ENCODE data around the gene HNMT.

Gene HNMT

GRCh38 chr2:137964859-137965459 lies 686 bp downstream of the HNMT start:
- TF ChIP-seq POLR2AphosphoS5 (IDR thresholded peaks at IDR 0.05; ENCODE audit: low read depth, low read length): no peak
- TF ChIP-seq REST (IDR thresholded peaks at IDR 0.05; ENCODE audit: insufficient read depth in 1 of 2, low read depth in 2 of 2, low read length in 2 of 2): no peak
- no peak for TF ChIP-seq SIN3A (IDR thresholded peaks at IDR 0.05; ENCODE audit: borderline replicate concordance, insufficient read depth, low read length)
- no peak for TF ChIP-seq FOXP2 (optimal IDR thresholded peaks at IDR 0.05; ENCODE audit: borderline replicate concordance, extremely low read depth, extremely low read length, insufficient read depth)
- TF ChIP-seq TAF1 (IDR thresholded peaks at IDR 0.05; ENCODE audit: borderline replicate concordance, insufficient read depth, low read length): no peak

GRCh38 chr2:137966043-137966442 lies 1.8 kb downstream of the HNMT start:
- TF ChIP-seq REST (IDR thresholded peaks at IDR 0.05; ENCODE audit: insufficient read depth in 1 of 2, low read depth in 2 of 2, low read length in 2 of 2) (no peak), SIN3A (IDR thresholded peaks at IDR 0.05; ENCODE audit: borderline replicate concordance, insufficient read depth, low read length) (no peak), POLR2AphosphoS5 (IDR thresholded peaks at IDR 0.05; ENCODE audit: low read depth, low read length) (no peak), TAF1 (IDR thresholded peaks at IDR 0.05; ENCODE audit: borderline replicate concordance, insufficient read depth, low read length) (no peak), FOXP2 (optimal IDR thresholded peaks at IDR 0.05; ENCODE audit: borderline replicate concordance, extremely low read depth, extremely low read length, insufficient read depth) (no peak)

- TF ChIP-seq FOXP2 (optimal IDR thresholded peaks at IDR 0.05; ENCODE audit: borderline replicate concordance, extremely low read depth, extremely low read length, insufficient read depth) (no peak), TAF1 (IDR thresholded peaks at IDR 0.05; ENCODE audit: borderline replicate concordance, insufficient read depth, low read length) (no peak), POLR2AphosphoS5 (IDR thresholded peaks at IDR 0.05; ENCODE audit: low read depth, low read length) (no peak), SIN3A (IDR thresholded peaks at IDR 0.05; ENCODE audit: borderline replicate concordance, insufficient read depth, low read length) (no peak), REST (IDR thresholded peaks at IDR 0.05; ENCODE audit: insufficient read depth in 1 of 2, low read depth in 2 of 2, low read length in 2 of 2) (no peak)
These were observed 2.8 kb downstream of the HNMT start for GRCh38 chr2:137967042-137967441.

- TF ChIP-seq REST (IDR thresholded peaks at IDR 0.05; ENCODE audit: insufficient read depth in 1 of 2, low read depth in 2 of 2, low read length in 2 of 2) (no peak), POLR2AphosphoS5 (IDR thresholded peaks at IDR 0.05; ENCODE audit: low read depth, low read length) (no peak), FOXP2 (optimal IDR thresholded peaks at IDR 0.05; ENCODE audit: borderline replicate concordance, extremely low read depth, extremely low read length, insufficient read depth) (no peak), TAF1 (IDR thresholded peaks at IDR 0.05; ENCODE audit: borderline replicate concordance, insufficient read depth, low read length) (no peak), SIN3A (IDR thresholded peaks at IDR 0.05; ENCODE audit: borderline replicate concordance, insufficient read depth, low read length) (no peak)
These were observed 4.5 kb downstream of the HNMT start for GRCh38 chr2:137968477-137969417.
